Measurements from ENCODE around the gene PSMC5. TPM values are rescaled to one million over a fixed set of nuclear protein-coding genes. Genes with fewer than 3 reads are reported as not detected.
A peak's percentile ranks its signal among the peaks of the same experiment; 100 is the strongest.

PSMC5 gene
- total and polyA plus RNA-seq, 9 of the 15 experiments (the other 6 are each of a cell fraction or from before 2014, with no cell fraction given) = 89.2 to 393 (median 161) TPM

- TF ChIP-seq C11orf30 (IDR thresholded peaks at IDR 0.05; ENCODE audit: low read depth) (peak; percentile 58; the same call in 1 of the 2 replicates), CEBPG (CRISPR knock-in tag; IDR thresholded peaks at IDR 0.05) (no peak), CEBPG (tag; conservative IDR thresholded peaks at IDR 0.05 in 1 of 2, IDR thresholded peaks at IDR 0.05 in 1 of 2) (no peak), HNRNPL (IDR thresholded peaks at IDR 0.05; ENCODE audit: low read depth, low read length) (peak; percentile 17; the same call in 1 of the 2 replicates), PRMT5 (CRISPR knock-in tag; IDR thresholded peaks at IDR 0.05) (peak; percentile 74; the same call in 1 of the 2 replicates), ZNF174 (CRISPR knock-in tag; IDR thresholded peaks at IDR 0.05) (peak; percentile 58; the same call in 1 of the 2 replicates), NCOA1 (IDR thresholded peaks at IDR 0.05; ENCODE audit: low read depth) (peak; percentile 63), TCFL5 (CRISPR knock-in tag; conservative IDR thresholded peaks at IDR 0.05) (no peak), NFE2L1 (tag; IDR thresholded peaks at IDR 0.05; ENCODE audit: borderline replicate concordance, low read depth) (no peak), ZNF655 (CRISPR knock-in tag; IDR thresholded peaks at IDR 0.05) (no peak), STAT5A (IDR thresholded peaks at IDR 0.05; ENCODE audit: borderline replicate concordance, low read length) (peak; percentile 72; the same call in 1 of the 2 replicates)
- TF ChIP-seq, protein P1, sequence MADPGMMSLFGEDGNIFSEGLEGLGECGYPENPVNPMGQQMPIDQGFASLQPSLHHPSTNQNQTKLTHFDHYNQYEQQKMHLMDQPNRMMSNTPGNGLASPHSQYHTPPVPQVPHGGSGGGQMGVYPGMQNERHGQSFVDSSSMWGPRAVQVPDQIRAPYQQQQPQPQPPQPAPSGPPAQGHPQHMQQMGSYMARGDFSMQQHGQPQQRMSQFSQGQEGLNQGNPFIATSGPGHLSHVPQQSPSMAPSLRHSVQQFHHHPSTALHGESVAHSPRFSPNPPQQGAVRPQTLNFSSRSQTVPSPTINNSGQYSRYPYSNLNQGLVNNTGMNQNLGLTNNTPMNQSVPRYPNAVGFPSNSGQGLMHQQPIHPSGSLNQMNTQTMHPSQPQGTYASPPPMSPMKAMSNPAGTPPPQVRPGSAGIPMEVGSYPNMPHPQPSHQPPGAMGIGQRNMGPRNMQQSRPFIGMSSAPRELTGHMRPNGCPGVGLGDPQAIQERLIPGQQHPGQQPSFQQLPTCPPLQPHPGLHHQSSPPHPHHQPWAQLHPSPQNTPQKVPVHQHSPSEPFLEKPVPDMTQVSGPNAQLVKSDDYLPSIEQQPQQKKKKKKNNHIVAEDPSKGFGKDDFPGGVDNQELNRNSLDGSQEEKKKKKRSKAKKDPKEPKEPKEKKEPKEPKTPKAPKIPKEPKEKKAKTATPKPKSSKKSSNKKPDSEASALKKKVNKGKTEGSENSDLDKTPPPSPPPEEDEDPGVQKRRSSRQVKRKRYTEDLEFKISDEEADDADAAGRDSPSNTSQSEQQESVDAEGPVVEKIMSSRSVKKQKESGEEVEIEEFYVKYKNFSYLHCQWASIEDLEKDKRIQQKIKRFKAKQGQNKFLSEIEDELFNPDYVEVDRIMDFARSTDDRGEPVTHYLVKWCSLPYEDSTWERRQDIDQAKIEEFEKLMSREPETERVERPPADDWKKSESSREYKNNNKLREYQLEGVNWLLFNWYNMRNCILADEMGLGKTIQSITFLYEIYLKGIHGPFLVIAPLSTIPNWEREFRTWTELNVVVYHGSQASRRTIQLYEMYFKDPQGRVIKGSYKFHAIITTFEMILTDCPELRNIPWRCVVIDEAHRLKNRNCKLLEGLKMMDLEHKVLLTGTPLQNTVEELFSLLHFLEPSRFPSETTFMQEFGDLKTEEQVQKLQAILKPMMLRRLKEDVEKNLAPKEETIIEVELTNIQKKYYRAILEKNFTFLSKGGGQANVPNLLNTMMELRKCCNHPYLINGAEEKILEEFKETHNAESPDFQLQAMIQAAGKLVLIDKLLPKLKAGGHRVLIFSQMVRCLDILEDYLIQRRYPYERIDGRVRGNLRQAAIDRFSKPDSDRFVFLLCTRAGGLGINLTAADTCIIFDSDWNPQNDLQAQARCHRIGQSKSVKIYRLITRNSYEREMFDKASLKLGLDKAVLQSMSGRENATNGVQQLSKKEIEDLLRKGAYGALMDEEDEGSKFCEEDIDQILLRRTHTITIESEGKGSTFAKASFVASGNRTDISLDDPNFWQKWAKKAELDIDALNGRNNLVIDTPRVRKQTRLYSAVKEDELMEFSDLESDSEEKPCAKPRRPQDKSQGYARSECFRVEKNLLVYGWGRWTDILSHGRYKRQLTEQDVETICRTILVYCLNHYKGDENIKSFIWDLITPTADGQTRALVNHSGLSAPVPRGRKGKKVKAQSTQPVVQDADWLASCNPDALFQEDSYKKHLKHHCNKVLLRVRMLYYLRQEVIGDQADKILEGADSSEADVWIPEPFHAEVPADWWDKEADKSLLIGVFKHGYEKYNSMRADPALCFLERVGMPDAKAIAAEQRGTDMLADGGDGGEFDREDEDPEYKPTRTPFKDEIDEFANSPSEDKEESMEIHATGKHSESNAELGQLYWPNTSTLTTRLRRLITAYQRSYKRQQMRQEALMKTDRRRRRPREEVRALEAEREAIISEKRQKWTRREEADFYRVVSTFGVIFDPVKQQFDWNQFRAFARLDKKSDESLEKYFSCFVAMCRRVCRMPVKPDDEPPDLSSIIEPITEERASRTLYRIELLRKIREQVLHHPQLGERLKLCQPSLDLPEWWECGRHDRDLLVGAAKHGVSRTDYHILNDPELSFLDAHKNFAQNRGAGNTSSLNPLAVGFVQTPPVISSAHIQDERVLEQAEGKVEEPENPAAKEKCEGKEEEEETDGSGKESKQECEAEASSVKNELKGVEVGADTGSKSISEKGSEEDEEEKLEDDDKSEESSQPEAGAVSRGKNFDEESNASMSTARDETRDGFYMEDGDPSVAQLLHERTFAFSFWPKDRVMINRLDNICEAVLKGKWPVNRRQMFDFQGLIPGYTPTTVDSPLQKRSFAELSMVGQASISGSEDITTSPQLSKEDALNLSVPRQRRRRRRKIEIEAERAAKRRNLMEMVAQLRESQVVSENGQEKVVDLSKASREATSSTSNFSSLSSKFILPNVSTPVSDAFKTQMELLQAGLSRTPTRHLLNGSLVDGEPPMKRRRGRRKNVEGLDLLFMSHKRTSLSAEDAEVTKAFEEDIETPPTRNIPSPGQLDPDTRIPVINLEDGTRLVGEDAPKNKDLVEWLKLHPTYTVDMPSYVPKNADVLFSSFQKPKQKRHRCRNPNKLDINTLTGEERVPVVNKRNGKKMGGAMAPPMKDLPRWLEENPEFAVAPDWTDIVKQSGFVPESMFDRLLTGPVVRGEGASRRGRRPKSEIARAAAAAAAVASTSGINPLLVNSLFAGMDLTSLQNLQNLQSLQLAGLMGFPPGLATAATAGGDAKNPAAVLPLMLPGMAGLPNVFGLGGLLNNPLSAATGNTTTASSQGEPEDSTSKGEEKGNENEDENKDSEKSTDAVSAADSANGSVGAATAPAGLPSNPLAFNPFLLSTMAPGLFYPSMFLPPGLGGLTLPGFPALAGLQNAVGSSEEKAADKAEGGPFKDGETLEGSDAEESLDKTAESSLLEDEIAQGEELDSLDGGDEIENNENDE (IDR thresholded peaks at IDR 0.05; ENCODE audit: low read depth, low read length) = no peak
- TF ChIP-seq, protein P2, sequence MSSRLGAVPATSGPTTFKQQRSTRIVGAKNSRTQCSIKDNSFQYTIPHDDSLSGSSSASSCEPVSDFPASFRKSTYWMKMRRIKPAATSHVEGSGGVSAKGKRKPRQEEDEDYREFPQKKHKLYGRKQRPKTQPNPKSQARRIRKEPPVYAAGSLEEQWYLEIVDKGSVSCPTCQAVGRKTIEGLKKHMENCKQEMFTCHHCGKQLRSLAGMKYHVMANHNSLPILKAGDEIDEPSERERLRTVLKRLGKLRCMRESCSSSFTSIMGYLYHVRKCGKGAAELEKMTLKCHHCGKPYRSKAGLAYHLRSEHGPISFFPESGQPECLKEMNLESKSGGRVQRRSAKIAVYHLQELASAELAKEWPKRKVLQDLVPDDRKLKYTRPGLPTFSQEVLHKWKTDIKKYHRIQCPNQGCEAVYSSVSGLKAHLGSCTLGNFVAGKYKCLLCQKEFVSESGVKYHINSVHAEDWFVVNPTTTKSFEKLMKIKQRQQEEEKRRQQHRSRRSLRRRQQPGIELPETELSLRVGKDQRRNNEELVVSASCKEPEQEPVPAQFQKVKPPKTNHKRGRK (tag; IDR thresholded peaks at IDR 0.05) = no peak
These were observed 15.5 kb downstream of the PSMC5 start, which contains the start of gene SMARCD2 (continued) for GRCh38 chr17:63842540-63843386.

All from K562 (cell line).